Ovary (tissue), 3 donors: ENCODE measurements around the gene RUNX1.

Experiments
- CTCF ChIP-seq, 3 donors: fragments of 450-650 bp in 2 of 3; fragments of 200-600 bp in 1 of 3; IDR thresholded peaks; one replicate each; pipeline versions ENCODE4 v1.5.1 to v1.8.0; 2016 to 2022; ENCODE audit warnings: antibody characterized with exemption in 3 of 3, mild to moderate bottlenecking in 1 of 3
- EP300 ChIP-seq: sonication (generic); formaldehyde crosslinking; IDR thresholded peaks from one replicate; pipeline ENCODE4 v1.6.1; 2017; ENCODE audit warnings: antibody characterized with exemption
- POLR2A ChIP-seq: fragments of 450-650 bp; IDR thresholded peaks from one replicate; pipeline ENCODE4 v1.6.1; 2017; ENCODE audit warnings: antibody characterized with exemption, mild to moderate bottlenecking, moderate library complexity
- donor health status: DM: no; HTN: no; CAD: no.

DNA sequence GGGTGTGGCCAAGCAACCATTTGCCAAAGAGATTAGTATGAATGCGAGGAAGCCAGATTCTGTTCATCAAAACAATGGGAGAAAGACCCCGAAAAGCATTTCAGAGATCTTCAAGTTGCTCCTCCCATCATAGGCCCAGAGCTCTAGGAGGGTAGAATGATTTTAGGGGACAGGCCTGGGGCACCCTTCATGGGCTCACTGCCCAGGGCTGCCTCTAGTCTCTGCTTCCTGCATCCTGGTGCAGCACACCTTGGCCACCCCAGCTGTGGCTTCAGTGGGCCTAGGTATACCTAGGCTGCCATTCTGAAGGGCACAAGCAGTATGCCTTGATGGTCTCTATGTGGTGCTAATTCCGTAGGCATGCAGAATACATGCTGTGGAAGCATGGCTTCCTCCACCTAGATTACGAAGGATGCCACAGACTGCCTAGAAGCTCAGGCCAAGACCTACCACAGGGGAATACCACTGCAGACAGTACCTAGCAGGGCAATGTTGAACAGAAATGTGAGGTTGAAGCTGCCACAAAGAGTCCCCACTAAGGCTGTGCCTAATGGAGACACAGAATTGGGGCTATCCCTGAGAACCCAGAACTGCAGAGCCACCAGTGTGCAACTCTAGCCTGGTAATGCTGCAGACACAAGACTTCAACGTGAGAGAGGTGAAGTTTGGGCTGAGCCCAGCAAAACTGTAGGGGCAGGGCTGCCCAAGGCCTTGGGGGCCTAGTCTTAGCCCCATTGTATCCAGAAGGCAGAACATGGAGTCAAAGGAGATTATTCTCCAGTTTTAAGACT, 221.5 kb downstream of the RUNX1 start:
- no peak for TF ChIP-seq CTCF (IDR thresholded peaks at IDR 0.05)
- no peak for TF ChIP-seq POLR2A
- TF ChIP-seq EP300: no peak
